ENCODE data around the gene FRMD3.

FRMD3 gene

DNA sequence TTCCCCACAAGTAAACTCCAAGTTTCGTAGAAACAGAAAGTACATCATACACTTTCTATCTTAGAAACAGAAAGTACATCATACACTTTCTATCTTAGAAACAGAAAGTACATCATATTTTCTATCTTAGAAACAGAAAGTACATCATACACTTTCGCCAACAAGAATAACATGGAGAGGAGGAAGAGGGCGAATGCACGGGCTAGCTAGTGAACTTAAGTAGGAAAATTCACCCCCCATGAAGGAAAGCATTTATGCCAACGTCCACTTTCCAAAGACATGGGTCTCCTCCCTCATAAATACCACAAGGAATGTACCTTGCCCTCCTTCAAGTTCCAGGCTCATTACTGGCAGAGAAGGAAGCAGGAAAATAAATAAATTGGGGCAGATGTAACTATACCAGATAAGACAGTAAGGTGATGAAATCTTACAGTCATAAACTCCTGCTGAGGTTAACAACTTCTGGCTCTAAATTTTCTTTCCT lies 64.7 kb downstream of the FRMD3 start:
- TF ChIP-seq, protein P1, sequence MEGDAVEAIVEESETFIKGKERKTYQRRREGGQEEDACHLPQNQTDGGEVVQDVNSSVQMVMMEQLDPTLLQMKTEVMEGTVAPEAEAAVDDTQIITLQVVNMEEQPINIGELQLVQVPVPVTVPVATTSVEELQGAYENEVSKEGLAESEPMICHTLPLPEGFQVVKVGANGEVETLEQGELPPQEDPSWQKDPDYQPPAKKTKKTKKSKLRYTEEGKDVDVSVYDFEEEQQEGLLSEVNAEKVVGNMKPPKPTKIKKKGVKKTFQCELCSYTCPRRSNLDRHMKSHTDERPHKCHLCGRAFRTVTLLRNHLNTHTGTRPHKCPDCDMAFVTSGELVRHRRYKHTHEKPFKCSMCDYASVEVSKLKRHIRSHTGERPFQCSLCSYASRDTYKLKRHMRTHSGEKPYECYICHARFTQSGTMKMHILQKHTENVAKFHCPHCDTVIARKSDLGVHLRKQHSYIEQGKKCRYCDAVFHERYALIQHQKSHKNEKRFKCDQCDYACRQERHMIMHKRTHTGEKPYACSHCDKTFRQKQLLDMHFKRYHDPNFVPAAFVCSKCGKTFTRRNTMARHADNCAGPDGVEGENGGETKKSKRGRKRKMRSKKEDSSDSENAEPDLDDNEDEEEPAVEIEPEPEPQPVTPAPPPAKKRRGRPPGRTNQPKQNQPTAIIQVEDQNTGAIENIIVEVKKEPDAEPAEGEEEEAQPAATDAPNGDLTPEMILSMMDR (IDR thresholded peaks at IDR 0.05; ENCODE audit: unreplicated experiment in 3 of 3), result no peak
- no peaks in the 10 kb centered on the region for H3K36me3 Mint-ChIP-seq (ENCODE audit: low read depth)
- H3K9me3 Mint-ChIP-seq, result peaks cover 2% of the 10 kb centered on the region
- peaks cover 8% of the 10 kb centered on the region for H3K27me3 Mint-ChIP-seq (ENCODE audit: low read depth)
- H3K27ac Mint-ChIP-seq, result no peak overlapping the region
- H3K4me3 Mint-ChIP-seq, result no peak overlapping the region
- H3K4me1 Mint-ChIP-seq, result peaks cover 6% of the 10 kb centered on the region

DNA sequence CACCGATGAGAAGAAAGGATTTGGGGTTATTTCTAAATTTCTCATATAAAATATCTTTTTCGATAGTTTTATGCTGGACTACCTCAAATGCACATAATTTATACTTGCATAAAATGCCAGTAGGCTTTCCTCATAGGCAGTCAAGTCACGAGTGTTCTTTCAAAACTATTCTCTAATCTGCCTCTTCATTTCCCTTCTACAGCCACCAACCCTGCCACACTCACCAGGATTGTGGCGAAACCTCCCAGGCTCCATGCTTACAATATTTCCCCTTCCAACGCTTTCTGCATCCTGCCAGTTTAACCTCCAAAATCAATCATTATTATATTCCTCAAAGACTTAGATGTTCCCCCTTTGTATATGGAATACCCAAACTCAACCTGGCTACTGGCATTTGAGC lies 65.4 kb downstream of the FRMD3 start:
- Mint-ChIP-seq H3K27me3 (ENCODE audit: low read depth) (peaks cover 8% of the 10 kb centered on the region), H3K36me3 (ENCODE audit: low read depth) (no peaks in the 10 kb centered on the region), H3K9me3 (peaks cover 2% of the 10 kb centered on the region), H3K27ac (no peak overlapping the region), H3K4me1 (peaks cover 6% of the 10 kb centered on the region), H3K4me3 (no peak overlapping the region)
- TF ChIP-seq, protein P1 (IDR thresholded peaks at IDR 0.05; ENCODE audit: unreplicated experiment in 3 of 3), result no peak

DNA sequence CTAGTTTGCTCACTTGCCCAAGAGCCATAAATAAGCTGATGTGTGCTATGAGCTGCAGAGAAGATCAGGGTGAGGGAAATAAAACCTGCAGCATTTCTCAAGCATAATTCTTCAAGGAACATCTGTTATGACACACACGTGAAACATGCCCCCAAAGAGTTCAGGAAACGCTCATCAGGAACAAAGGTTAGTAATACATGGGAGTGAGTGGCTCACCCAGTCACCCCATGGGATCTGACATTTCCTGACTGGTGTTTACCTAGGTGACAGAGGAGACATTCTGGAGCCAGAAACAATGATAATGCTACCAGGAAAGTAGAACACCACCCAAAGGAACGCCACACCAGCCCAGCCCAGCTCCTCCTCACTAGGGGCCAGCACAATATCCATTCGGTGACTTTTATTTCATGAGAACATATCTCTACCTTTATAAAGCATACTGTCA lies 66.0 kb downstream of the FRMD3 start:
- TF ChIP-seq, protein P1 (IDR thresholded peaks at IDR 0.05; ENCODE audit: unreplicated experiment in 3 of 3), result no peak
- Mint-ChIP-seq H3K27ac (no peak overlapping the region), H3K27me3 (ENCODE audit: low read depth) (peaks cover 8% of the 10 kb centered on the region)

DNA sequence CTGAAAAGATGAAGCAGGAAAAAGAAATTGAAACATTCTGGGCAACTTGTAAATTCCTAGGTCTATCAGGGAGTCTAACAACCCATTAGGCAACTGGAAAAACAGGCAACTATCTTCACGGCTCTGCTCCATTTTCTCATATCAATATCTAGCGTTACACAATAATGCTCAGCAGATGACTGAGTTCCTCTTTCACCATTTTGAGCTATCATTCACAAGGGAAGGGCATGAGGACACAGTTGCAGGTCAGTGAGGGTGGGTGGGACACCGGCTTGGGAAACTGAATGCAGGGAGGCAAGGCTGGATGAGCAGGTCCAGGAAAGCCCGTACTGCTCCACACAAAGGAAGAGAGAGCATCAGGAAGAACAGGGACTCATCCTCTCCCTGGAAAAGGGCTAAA lies 67.0 kb downstream of the FRMD3 start:
- TF ChIP-seq, protein P1 (IDR thresholded peaks at IDR 0.05; ENCODE audit: unreplicated experiment in 3 of 3), result no peak
- Mint-ChIP-seq H3K27me3 (ENCODE audit: low read depth) (peaks cover 8% of the 10 kb centered on the region), H3K9me3 (peaks cover under 1% of the 10 kb centered on the region), H3K27ac (no peak overlapping the region), H3K36me3 (ENCODE audit: low read depth) (no peaks in the 10 kb centered on the region), H3K4me3 (no peak overlapping the region), H3K4me1 (peaks cover 11% of the 10 kb centered on the region)

More for the DNA sequence above, 66.0 kb downstream of the FRMD3 start:
- H3K4me1 Mint-ChIP-seq, result peaks cover 6% of the 10 kb centered on the region
- no peaks in the 10 kb centered on the region for H3K36me3 Mint-ChIP-seq (ENCODE audit: low read depth)
- H3K9me3 Mint-ChIP-seq, result peaks cover 2% of the 10 kb centered on the region
- H3K4me3 Mint-ChIP-seq, result no peak overlapping the region

DNA sequence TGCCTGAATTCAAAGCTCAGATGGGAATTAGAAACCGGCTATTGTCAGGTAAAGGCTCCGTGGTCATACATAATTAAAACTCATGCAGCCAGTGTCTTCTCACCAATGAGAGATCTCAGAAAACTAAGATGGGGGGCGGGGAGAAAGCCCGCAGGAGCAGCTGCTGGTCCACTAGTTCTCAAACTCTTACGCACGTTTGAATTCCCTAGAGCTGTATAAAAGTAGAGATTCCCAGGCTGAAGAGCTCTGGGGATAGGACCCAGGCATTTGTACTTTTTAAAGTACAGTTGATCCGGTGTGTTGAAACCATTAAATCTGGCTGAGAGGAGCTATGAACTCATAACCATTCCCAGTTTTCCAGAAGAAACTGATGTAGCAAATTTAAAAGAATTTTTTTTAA lies 68.5 kb downstream of the FRMD3 start:
- Mint-ChIP-seq H3K9me3 (no peaks in the 10 kb centered on the region), H3K4me3 (no peak overlapping the region), H3K4me1 (peaks cover 11% of the 10 kb centered on the region), H3K27ac (no peak overlapping the region), H3K27me3 (ENCODE audit: low read depth) (peaks cover 8% of the 10 kb centered on the region), H3K36me3 (ENCODE audit: low read depth) (no peaks in the 10 kb centered on the region)
- TF ChIP-seq, protein P1 (IDR thresholded peaks at IDR 0.05; ENCODE audit: unreplicated experiment in 3 of 3), result no peak

DNA sequence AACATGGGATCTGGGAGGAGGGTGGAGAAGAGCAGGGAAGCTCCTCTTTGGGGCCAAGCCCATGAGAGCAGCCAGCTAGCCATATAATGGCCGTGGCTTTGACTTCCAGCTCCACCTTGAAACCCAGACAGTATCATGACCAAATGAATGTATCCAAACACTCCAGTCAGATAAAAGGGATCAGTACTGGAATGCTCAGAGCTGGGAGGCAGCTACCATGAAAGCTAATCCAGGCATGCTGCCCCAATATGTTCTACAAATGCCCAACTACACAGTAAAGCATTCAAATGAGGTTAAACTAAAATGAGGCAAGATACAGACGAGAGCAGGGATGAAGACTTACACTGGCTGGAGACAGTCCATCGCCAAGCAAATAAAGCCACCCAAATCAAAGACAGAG lies 69.4 kb downstream of the FRMD3 start:
- Mint-ChIP-seq H3K27ac (no peak overlapping the region), H3K9me3 (no peaks in the 10 kb centered on the region), H3K27me3 (ENCODE audit: low read depth) (peaks cover 13% of the 10 kb centered on the region), H3K4me1 (peaks cover 11% of the 10 kb centered on the region), H3K36me3 (ENCODE audit: low read depth) (no peaks in the 10 kb centered on the region), H3K4me3 (no peak overlapping the region)
- TF ChIP-seq, protein P1 (IDR thresholded peaks at IDR 0.05; ENCODE audit: unreplicated experiment in 3 of 3), result no peak
